DMS153 (cell line): ENCODE results near the gene PCDHGA8.
"Not testable (repeated sequence)": the region's sequence is repeated elsewhere in the genome, so short reads cannot be mapped to it uniquely, and the experiment has no call there.

Experiments
- DNase-seq: peaks from one replicate; lab custom pipeline; 2025; lab: John Stamatoyannopoulos, UW

Gene PCDHGA8

DNA sequence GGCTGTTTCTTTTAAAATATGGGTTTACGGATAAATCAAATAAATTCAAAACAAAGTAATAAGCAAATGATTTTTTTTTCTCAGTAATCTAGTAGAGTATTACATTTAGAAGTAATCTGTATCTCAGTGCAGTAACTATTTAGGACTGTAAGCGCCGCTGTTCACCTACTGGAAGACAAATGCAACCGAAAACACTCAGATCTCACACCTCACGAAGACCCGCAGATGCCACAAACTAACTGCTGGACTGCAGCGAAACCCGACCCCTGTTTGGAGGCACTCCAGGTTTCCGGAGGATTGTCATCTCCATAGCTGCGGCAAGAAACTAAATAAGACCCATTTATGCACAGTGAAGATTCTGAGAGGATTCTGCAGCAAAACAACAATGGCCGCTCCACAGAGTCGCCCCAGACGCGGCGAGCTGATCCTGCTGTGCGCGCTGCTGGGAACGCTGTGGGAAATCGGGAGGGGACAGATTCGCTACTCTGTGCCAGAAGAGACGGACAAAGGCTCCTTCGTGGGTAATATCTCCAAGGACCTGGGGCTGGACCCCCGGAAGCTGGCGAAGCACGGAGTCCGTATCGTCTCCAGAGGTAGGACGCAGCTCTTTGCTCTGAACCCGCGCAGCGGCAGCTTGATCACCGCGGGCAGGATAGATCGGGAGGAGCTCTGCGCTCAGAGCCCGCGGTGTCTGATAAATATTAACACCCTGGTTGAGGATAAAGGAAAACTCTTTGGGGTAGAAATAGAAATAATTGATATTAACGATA, at the start of gene PCDHGA8:
TSS of gene PCDHGA8 (plus strand) at position 205 of the 770 bp plus-strand sequence. CDS start at position 386, 181 bp downstream.
- no peak for DNase-seq

DNA sequence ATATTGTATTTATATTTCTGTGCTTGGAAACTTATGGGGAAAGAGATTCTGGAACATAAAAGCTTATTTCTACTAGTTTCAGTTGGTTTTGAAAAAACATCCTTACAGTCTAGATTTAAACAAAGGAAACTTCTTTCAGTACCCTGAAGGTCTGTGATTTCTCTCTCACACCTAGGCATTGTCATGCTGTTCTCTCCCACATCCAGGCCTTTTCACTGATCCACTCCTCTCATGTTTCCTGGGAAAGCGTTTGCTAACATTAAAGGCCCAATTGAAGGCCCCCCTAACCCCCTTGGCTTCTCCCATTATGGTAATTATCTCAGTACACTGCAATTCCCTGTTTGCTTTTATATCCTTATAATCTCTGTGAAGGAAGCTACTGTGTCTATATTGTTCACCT, 49.7 kb upstream of the PCDHGA8 start:
- DNase-seq: no peak

DNA sequence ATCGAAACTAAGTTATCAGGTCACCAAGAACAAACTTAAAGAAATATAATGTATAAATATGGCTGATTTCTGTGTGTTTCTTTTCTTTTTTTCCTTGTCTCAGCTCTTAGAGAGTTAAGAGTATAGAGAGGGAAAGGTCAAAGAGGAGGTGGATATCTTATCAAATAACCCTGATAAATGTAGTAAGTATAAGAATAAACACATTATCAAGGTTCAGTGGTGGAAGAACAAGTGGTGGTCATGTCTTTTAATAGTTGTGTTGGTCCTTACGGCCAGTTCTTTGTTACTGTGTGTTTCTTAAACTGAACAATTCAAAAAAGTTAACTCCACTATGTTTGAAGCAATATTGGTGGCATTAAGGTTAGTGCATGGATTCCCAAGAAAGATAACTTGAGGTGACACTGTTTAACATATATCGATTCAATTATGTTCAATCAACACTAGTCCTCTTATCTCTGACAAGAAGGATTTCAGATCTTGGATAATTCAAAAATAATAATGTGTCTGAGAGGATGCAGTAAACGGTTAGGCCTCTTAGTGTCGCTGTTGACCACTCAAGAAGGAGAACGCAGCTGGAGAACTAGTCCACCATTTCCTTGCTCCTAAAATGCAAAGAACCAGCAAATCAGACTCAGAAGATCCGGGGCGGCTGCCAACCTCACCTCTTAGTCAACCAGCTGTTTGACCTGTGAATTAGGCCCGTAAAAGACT, 49.0 kb upstream of the PCDHGA8 start, which contains the start of gene PCDHGA3:
TSS of gene PCDHGA3 (plus strand) at position 588 of the 711 bp plus-strand sequence. CDS start 205 bp downstream, outside the sequence.
- DNase-seq: no peak

DNA sequence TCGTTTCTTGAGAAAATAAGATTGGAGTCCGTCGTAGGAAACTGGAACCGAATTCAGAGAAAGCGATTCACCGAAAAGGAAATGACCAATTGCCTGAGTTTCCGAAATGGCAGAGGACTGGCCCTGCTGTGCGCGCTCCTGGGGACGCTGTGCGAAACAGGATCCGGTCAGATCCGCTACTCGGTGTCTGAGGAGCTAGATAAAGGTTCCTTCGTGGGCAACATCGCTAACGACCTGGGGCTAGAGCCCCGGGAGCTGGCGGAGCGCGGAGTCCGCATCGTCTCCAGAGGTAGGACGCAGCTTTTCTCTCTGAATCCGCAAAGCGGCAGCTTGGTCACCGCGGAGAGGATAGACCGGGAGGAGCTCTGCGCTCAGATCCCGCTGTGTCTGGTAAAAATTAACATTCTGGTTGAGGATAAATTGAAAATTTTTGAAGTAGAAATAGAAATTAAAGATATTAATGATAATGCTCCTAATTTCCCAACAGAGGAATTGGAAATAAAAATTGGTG, 48.4 kb upstream of the PCDHGA8 start:
- DNase-seq: no peak

DNA sequence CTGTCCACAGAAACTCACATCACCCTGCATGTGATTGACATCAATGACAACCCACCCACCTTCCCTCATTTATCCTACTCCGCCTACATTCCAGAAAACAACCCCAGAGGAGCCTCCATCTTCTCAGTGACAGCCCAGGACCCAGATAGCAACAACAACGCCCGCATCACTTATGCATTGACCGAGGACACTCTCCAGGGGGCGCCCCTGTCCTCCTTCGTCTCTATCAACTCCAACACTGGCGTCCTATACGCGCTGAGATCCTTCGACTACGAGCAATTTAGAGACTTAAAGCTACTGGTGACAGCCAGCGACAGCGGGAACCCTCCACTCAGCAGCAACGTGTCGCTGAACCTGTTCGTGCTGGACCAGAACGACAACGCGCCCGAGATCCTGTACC, 47.1 kb upstream of the PCDHGA8 start:
- no peak for DNase-seq

DNA sequence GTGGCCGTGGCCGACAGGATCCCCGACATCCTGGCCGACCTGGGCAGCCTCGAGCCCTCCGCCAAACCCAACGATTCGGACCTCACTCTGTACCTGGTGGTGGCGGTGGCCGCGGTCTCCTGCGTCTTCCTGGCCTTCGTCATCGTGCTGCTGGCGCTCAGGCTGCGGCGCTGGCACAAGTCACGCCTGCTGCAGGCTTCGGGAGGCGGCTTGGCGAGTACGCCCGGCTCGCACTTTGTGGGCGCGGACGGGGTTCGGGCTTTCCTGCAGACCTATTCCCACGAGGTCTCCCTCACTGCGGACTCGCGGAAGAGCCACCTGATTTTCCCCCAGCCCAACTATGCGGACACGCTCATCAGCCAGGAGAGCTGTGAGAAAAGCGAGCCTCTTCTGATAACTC, 46.4 kb upstream of the PCDHGA8 start:
- not testable (repeated sequence) for DNase-seq

DNA sequence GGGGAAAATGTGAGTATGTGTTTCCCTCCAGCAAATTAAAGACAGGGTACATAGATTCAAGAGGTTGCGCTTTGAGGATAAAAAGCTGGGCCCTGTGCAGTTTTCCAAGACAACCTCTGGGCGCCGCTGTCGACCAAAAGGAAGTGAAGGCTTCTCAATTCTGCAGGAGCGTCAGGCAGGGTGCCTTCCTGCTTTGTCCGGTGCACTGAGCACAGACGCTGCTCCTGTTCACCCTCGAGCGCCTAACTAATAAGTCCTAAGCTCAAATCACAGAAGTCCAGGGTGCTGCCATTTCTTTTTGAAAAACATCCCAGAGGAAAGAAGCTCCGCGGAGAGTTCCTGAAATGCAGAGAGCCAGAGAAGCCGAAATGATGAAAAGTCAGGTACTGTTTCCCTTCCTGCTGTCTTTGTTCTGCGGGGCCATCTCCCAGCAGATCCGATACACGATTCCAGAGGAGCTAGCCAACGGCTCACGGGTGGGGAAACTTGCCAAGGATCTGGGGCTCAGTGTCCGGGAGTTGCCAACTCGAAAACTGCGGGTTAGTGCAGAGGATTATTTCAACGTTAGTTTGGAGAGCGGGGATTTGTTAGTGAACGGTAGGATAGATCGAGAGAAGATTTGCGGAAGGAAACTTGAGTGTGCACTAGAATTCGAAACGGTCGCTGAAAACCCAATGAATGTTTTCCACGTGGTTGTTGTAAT, 42.4 kb upstream of the PCDHGA8 start, which contains the start of gene PCDHGB1:
TSS of gene PCDHGB1 (plus strand) at position 183 of the 703 bp plus-strand sequence. CDS start at position 345, 162 bp downstream.
- no peak for DNase-seq

DNA sequence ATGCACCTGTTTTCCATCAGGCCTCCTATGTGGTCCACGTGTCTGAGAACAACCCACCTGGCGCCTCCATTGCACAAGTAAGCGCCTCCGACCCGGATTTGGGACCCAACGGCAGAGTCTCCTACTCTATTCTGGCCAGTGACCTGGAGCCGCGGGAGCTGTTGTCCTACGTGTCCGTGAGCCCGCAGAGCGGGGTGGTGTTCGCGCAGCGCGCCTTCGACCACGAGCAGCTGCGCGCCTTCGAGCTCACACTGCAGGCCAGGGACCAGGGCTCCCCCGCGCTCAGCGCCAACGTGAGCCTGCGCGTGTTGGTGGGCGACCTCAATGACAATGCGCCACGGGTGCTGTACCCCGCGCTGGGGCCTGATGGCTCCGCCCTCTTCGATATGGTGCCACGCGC, 40.8 kb upstream of the PCDHGA8 start:
- no peak for DNase-seq

DNA sequence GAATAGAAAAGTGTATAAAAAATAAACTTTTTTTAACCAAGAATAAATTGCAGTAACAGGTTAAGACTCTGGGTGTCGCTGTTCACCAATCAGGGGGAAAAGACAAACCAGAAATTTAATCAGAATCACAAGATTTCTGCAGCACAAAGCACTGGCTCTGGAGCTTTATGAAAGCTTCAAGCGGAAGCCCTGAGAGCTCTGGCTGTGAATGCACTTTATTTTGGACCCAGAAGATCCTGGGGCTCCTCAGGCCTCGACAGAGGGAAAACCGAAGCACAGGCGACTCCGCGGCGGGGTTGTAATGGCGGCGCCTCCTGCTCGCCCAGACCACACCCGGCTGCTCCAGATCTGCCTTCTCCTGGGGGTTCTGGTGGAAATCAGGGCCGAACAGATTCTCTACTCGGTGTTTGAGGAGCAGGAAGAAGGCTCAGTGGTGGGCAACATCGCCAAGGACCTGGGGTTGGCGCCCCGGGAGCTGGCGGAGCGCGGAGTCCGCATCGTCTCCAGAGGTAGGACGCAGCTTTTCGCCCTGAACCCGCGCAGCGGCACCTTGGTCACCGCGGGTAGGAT, 37.4 kb upstream of the PCDHGA8 start, which contains the start of gene PCDHGA4:
TSS of gene PCDHGA4 (plus strand) at position 122 of the 570 bp plus-strand sequence. CDS start at position 209, 87 bp downstream.
- no peak for DNase-seq

DNA sequence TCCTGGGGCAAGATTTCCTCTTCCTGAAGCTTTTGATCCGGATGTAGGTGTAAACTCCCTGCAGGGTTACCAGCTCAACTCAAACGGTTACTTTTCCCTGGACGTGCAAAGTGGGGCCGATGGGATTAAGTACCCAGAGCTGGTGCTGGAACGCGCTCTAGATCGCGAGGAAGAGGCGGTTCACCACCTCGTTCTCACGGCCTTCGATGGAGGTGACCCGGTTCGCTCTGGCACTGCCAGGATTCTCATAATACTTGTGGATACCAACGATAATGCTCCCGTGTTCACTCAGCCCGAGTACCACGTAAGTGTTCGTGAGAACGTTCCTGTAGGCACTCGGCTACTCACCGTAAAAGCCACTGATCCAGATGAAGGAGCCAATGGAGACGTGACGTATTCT, 36.8 kb upstream of the PCDHGA8 start:
- DNase-seq: no peak

DNA sequence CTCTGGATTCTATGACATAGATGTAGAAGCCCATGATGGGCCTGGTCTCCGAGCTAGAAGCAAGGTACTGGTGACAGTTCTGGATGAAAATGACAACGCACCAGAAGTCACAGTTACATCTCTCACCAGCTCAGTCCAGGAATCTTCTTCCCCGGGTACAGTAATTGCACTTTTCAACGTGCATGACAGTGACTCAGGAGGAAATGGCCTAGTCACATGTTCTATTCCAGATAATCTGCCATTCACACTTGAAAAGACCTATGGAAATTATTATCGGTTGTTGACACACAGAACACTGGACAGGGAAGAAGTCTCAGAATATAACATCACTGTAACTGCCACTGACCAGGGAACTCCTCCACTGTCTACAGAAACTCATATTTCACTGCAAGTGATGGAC, 36.3 kb upstream of the PCDHGA8 start:
- no peak for DNase-seq

DNA sequence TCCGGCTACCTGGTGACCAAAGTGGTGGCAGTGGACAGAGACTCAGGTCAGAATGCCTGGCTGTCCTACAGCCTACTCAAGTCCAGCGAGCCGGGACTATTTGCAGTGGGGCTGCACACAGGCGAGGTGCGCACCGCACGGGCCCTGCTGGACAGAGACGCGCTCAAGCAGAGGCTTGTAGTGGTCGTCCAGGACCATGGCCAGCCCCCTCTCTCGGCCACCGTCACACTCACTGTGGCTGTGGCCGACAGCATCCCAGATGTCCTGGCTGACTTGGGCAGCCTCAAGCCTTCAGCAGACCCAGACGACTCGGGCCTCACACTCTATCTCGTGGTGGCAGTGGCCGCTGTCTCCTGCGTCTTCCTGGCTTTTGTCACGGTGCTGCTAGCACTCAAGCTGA, 35.5 kb upstream of the PCDHGA8 start:
- no peak for DNase-seq

DNA sequence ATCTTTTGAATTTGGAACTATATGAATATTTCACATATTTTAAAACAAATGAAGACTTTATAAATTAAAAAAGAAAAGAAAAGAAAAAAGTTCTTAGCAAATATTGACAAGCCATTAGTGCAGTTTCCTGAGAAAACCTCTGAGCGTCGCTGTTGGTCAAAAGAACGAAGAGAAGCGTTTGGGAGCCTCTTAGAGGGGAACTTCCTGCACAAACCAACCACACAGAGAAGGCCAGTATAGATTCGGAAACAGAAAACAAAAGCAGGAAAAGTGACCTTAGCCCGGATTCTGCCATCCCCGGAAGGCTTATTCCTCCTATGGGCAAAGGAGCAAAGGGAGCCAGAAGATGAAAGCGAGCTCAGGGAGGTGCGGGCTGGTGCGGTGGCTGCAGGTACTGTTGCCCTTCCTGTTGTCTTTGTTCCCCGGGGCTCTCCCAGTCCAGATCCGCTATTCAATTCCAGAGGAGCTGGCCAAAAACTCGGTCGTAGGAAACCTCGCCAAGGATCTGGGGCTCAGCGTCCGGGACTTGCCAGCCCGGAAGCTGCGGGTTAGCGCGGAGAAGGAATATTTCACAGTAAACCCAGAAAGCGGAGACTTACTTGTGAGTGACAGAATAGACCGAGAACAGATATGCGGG, 32.5 kb upstream of the PCDHGA8 start, which contains the start of gene PCDHGB2:
TSS of gene PCDHGB2 (plus strand) at position 205 of the 637 bp plus-strand sequence. CDS start at position 347, 142 bp downstream.
- no peak for DNase-seq

DNA sequence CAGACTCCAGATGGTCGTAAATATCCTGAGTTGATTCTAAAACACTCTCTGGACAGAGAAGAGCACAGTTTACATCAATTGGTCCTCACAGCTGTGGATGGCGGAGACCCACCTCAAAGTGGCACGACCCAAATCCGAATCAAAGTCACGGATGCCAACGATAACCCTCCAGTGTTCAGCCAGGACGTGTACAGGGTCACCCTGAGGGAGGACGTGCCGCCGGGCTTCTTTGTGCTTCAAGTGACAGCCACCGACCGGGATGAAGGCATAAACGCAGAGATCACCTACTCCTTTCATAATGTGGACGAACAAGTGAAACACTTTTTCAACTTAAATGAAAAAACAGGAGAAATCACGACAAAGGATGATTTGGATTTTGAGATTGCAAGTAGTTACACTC, 31.7 kb upstream of the PCDHGA8 start:
- DNase-seq: no peak

DNA sequence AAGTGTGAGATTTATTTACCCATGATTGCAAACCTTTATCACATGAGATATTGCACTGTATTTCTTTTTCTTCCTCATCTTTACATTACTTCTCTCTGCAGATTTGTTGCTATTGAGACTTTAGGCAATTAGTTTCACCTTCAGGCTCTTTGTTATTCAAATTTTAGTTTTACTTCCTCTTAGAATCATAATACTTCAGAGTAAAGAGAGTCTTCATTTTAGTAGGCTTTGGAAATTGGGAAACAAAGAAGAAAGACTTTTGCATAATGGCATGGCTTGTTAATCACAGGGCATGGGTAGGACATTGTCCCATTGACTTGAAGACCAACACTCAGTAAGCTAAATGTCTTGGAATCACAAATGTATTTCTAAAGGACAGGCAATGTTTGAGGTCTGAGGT, 29.7 kb upstream of the PCDHGA8 start:
- DNase-seq: no peak

DNA sequence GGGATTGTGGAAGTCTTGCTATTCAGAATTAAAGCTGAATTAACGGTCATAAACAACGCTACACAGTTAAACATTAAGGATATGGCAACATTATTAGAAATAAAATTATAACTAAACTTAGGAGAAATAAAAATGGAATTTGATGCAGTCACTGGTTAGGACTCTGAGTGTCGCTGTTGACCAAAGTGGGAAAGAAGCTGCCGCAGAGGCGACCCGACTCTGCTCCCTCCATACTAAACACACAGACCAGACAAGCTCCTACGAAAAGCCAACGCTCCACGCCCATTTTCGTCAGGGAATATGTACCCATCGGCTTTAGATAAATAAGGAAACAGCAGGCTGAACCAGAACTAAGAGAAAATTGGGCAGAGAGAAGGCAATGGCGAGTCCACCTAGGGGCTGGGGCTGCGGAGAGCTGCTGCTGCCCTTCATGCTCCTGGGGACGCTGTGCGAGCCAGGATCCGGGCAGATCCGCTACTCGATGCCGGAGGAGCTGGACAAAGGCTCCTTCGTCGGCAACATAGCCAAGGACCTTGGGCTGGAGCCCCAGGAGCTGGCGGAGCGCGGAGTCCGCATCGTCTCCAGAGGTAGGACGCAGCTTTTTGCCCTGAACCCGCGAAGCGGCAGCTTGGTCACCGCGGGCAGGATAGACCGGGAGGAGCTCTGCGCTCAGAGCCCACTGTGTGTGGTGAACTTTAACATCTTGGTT, 28.3 kb upstream of the PCDHGA8 start, which contains the start of gene PCDHGA5:
TSS of gene PCDHGA5 (plus strand) at position 211 of the 709 bp plus-strand sequence. CDS start at position 380, 169 bp downstream.
- DNase-seq: no peak

DNA sequence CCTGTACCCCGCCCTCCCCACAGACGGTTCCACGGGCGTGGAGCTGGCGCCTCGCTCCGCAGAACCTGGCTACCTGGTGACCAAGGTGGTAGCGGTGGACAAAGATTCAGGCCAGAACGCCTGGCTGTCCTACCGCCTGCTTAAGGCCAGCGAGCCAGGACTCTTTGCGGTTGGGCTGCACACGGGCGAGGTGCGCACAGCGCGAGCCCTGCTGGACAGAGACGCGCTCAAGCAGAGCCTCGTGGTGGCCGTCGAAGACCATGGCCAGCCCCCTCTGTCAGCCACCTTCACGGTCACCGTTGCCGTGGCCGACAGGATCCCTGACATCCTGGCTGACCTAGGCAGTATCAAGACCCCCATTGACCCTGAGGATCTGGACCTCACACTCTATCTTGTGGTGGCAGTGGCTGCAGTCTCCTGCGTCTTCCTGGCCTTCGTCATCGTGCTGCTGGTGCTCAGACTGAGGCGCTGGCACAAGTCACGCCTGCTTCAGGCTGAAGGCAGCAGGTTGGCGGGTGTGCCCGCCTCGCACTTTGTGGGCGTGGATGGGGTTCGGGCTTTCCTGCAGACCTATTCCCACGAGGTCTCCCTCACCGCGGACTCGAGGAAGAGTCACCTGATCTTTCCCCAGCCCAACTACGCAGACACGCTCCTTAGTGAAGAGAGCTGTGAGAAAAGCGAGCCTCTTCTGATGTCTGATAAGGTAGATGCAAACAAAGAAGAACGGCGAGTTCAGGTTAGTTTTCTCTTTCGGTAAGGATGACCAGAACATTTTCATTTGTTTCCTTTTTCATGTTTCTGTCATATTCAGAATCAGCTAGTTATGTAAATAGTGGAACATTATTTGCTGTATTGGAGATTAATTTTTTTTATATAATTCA, 26.2 kb upstream of the PCDHGA8 start:
- DNase-seq: no peak

DNA sequence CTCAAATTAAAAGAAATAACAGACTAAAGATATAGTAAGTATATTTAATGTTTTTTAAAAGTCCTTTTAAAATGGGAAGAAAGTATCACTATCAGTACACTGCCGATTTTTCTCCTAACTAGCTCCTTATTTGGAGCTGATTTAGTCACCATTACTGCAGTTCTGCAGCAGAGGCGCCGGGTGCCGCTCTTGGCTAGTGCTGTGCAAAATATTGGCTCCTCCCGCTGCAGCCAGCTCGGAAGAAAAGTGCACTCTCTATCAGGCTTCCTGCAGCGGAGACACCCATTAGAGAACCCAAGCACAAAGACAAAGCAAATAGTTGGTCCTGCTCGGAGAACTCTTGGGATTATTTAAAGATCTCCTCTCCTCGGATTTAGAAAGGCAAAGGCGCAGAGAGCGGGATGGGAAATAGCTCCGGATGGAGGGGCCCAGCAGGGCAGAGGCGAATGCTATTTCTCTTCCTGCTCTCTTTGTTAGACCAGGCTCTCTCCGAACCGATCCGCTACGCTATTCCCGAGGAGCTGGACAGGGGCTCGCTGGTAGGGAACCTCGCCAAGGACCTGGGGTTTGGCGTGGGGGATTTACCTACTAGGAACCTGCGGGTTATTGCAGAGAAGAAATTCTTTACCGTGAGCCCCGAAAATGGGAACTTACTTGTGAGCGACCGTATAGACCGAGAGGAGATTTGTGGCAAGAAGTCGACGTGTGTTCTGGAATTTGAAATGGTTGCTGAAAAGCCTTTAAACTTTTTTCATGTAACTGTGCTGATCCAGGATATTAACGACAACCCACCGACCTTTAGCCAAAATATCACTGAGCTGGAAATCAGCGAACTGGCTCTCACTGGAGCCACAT, 22.2 kb upstream of the PCDHGA8 start, which contains the start of gene PCDHGB3:
TSS of gene PCDHGB3 (plus strand) at position 249 of the 855 bp plus-strand sequence. CDS start at position 402, 153 bp downstream.
- no peak for DNase-seq
